ENCODE measurements around the gene RNASE8.

GRCh38 chr14:21093018-21093417, 35.4 kb downstream of the RNASE8 start:
- TF ChIP-seq, protein P1, sequence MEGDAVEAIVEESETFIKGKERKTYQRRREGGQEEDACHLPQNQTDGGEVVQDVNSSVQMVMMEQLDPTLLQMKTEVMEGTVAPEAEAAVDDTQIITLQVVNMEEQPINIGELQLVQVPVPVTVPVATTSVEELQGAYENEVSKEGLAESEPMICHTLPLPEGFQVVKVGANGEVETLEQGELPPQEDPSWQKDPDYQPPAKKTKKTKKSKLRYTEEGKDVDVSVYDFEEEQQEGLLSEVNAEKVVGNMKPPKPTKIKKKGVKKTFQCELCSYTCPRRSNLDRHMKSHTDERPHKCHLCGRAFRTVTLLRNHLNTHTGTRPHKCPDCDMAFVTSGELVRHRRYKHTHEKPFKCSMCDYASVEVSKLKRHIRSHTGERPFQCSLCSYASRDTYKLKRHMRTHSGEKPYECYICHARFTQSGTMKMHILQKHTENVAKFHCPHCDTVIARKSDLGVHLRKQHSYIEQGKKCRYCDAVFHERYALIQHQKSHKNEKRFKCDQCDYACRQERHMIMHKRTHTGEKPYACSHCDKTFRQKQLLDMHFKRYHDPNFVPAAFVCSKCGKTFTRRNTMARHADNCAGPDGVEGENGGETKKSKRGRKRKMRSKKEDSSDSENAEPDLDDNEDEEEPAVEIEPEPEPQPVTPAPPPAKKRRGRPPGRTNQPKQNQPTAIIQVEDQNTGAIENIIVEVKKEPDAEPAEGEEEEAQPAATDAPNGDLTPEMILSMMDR (IDR thresholded peaks at IDR 0.05): no peak
- TF ChIP-seq REST (IDR thresholded peaks at IDR 0.05; ENCODE audit: insufficient read depth in 1 of 2, low read depth in 2 of 2, low read length in 1 of 2) (no peak), POLR2AphosphoS5 (IDR thresholded peaks at IDR 0.05; ENCODE audit: low read depth, low read length) (no peak), TCF7L2 (IDR thresholded peaks at IDR 0.05; ENCODE audit: low read depth, low read length) (no peak)

All from Panc1 (cell line).